HG03378 (cell line): ENCODE results near the gene TRIM25.

Source experiments
- ATAC-seq: cut with Tn5 transposase; IDR thresholded peaks from one replicate; pipeline ENCODE4 v1.9.1; 2021; ENCODE audit warnings: mild to moderate bottlenecking, moderate library complexity; ENCODE audit not compliant: unreplicated experiment

TRIM25 gene

GRCh38 chr17:56867948-56868376 lies 45.9 kb downstream of the TRIM25 start:
- no peak for ATAC-seq

GRCh38 chr17:56866496-56866895 lies 47.4 kb downstream of the TRIM25 start:
- ATAC-seq = no peak

- ATAC-seq = no peak
Measured at GRCh38 chr17:56866076-56866475, 47.8 kb downstream of the TRIM25 start.

GRCh38 chr17:56863974-56864373 lies 49.9 kb downstream of the TRIM25 start:
- ATAC-seq = no peak

GRCh38 chr17:56861899-56862298 lies 52.0 kb downstream of the TRIM25 start:
- ATAC-seq = no peak

- no peak for ATAC-seq
Measured at GRCh38 chr17:56851008-56851407, 62.8 kb downstream of the TRIM25 start.

- ATAC-seq = no peak
Measured at GRCh38 chr17:56850591-56850990, 63.3 kb downstream of the TRIM25 start.

GRCh38 chr17:56849131-56849530 lies 64.7 kb downstream of the TRIM25 start:
- no peak for ATAC-seq

- ATAC-seq = no peak
Measured at GRCh38 chr17:56847106-56847505, 66.7 kb downstream of the TRIM25 start.

GRCh38 chr17:56845934-56846333 lies 67.9 kb downstream of the TRIM25 start:
- ATAC-seq = no peak

GRCh38 chr17:56842577-56842976 lies 71.3 kb downstream of the TRIM25 start:
- no peak for ATAC-seq

- ATAC-seq = no peak
Measured at GRCh38 chr17:56838687-56839086, 75.2 kb downstream of the TRIM25 start.
